ENCODE results near the gene CIITA.
"Not testable (repeated sequence)": the region's sequence is repeated elsewhere in the genome, so short reads cannot be mapped to it uniquely, and the experiment has no call there.

The CIITA gene

GRCh38 chr16:10920726-10921427 lies 43.9 kb downstream of the CIITA start:
- no peak for DNase-seq

DNA sequence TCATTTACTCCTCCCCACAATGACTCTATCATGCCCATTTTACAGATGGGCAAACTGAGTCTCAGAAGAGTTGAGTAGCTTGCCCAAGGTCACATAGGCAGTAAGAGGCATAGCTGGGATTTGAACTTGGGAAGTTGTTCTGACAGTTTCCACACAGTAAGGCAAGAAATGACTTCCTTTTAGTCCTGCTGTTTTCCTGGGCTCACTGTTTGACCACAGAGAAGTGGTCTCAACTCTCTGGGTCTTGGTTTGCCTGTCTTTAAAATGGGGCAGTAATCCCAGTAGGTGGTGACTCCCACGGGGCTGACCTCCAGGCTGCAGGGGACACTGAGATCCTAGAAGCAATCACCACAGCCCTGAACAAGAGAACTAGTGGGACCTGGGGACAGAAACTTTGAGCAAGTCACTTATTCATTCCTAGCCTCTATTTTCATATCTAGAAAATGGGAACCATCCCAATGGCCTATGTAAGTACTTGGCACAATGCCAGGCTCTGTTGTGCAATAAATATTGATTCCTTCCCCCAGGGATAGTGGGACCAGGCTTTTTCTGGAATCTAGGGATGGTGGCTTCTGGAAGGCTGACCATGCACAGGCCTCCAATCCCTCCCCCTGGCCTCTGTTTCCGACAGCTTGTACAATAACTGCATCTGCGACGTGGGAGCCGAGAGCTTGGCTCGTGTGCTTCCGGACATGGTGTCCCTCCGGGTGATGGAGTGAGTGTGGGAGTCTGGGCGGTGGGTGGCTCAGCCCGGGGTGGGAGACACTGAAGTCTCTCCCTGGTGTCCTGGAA lies 44.7 kb downstream of the CIITA start:
- DNase-seq = no peak

GRCh38 chr16:10922328-10923145 lies 45.5 kb downstream of the CIITA start:
- no peak for DNase-seq

- DNase-seq = no peak
These were observed 46.2 kb downstream of the CIITA start for GRCh38 chr16:10923146-10923649.

DNA sequence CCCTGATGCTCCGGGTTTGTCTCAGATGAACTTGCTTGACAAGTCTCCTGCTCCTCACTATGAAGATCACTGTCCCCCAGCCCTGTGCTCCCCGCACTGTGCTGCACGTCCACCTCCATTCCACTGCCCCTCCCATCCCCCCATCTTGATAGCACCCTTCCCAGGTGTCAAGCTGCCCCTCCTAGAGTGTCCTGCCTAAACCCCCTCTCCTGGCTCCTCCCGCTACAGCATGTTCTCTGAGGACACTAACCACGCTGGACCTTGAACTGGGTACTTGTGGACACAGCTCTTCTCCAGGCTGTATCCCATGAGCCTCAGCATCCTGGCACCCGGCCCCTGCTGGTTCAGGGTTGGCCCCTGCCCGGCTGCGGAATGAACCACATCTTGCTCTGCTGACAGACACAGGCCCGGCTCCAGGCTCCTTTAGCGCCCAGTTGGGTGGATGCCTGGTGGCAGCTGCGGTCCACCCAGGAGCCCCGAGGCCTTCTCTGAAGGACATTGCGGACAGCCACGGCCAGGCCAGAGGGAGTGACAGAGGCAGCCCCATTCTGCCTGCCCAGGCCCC lies 46.7 kb downstream of the CIITA start:
- no peak for DNase-seq

GRCh38 chr16:10925285-10925684 lies 48.3 kb downstream of the CIITA start:
- not testable (repeated sequence) for DNase-seq

GRCh38 chr16:10926094-10926493 lies 49.1 kb downstream of the CIITA start:
- DNase-seq = no peak

DNA sequence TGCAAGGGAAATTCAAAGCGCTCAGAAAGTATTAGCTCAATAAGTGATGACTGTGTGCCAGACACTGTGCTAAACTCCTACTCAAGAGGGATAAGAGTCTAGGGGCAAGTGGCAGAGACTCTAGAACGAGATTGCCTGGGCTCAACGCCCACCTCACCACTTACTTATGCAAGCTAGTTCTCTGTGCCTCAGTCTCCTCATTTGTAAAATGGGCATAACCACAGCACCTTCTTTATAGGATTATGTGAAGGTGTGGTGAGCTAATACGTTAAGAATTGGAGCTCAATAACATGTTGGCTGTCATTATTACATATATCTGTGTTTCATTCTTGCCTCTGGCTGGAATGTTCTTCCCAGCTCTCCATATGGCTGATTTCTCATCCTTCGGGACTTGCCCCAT lies 49.9 kb downstream of the CIITA start:
- DNase-seq = no peak

GRCh38 chr16:10927497-10928112 lies 50.6 kb downstream of the CIITA start:
- no peak for DNase-seq

- not testable (repeated sequence) for DNase-seq
These were observed 52.1 kb downstream of the CIITA start for GRCh38 chr16:10929097-10929496.

- DNase-seq = no peak
These were observed 53.1 kb downstream of the CIITA start for GRCh38 chr16:10929853-10930754.

- no peak for DNase-seq
These were observed 53.7 kb downstream of the CIITA start for GRCh38 chr16:10930755-10931093.

DNA sequence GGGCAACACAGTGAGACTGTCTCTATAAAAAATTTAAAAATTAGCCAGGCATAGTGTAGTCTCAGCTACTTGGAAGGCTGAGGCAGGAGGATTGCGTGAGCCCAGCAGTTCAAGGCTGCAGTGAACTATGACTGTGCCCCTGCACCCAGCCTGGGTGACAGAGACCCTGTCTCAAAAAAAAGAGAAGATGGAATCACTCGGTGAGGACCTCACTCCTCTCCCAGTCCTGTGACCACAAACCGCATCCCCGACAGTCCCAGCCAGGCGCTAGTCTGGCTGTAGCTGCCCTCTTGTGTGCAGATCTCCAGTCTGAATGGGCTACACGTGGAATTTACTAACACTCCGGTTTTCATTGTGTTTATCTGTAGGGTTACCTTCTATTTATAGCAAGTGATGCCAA lies 54.1 kb downstream of the CIITA start:
- DNase-seq = no peak

DNA sequence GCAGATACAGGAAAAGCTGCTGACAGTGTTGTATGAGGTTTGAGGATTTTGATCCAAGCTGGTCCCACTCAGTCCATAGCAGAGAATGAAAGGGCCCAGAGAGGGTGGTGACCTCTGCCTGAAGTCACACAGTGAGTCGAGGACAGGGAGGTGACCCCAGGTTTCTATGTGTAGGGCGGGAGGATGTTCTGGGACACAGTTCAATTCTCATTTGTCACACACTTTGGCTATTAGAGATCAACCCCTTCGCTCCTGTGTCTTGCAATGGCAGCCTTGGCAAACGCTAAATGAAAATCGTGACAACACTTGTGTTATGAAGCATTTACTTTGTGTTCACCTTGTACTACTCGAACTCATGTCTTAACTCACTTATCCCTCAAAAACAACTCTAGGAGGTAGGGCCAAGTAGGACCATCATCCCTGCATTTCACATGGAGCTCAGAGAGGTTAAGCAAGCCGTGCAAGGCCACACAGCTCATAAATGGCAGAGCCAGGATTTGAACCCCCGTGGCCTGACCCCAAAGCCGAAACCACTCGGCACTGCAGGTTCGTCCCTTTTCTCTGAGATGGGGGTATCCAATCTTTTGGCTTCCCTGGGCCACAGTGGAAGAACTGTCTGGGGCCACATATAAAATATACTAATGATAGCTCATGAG lies 55.1 kb downstream of the CIITA start:
- DNase-seq = no peak

DNA sequence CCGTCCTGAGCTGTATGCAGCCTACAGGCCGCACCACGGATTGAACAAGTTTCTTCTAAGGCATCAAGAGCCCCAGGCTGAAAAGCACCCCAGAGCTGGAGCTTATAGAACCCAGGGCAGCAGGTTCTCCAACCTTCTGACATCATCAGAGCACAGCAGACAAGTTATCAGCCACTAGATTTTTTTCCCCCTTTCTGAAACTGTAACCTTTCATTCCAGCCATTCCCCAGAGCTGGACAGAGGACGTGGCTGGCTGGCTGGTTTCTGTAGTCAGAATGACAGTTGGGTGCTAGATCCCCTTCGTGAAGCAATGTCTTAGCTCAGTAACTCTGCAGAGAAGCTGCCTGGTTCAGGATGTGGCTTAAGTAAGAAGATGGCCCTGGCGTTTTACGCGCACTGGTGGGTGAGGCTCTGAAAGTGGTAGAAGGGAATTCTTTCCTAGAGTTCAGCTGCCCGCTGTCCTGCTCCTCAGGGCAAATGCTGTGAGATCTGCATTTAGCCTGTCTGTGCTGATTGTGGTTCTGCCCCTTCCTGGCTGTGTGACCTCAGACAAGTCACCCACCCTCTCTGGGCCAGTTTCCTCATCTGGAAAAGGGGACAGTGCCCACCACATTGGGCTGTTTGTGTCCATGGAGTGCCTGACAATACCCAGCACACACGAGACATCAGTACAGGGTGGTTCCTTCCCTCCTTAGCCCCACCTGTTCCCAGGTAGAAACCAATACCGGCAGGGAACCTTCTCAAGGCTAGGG lies 56.1 kb downstream of the CIITA start:
- no peak for DNase-seq

DNA sequence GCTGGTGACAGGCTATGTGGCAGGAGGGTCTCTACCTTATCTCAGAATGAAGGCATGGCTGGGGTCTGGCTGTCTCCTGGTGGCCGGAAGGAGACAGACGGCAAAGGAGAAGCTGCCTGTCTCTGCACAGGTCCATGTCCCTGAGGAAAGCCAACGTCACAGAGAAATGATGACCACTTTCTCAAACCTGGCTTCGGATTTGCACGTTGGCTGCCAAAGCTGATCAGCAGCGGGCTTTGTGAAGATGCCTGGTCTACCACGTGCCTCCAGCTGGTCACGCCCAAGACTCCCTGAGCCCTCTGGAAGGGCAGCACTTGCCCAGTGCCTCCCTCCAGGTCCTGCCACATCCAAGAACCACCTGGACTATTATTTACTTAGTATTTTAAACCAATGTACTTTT lies 56.9 kb downstream of the CIITA start:
- DNase-seq = no peak

DNA sequence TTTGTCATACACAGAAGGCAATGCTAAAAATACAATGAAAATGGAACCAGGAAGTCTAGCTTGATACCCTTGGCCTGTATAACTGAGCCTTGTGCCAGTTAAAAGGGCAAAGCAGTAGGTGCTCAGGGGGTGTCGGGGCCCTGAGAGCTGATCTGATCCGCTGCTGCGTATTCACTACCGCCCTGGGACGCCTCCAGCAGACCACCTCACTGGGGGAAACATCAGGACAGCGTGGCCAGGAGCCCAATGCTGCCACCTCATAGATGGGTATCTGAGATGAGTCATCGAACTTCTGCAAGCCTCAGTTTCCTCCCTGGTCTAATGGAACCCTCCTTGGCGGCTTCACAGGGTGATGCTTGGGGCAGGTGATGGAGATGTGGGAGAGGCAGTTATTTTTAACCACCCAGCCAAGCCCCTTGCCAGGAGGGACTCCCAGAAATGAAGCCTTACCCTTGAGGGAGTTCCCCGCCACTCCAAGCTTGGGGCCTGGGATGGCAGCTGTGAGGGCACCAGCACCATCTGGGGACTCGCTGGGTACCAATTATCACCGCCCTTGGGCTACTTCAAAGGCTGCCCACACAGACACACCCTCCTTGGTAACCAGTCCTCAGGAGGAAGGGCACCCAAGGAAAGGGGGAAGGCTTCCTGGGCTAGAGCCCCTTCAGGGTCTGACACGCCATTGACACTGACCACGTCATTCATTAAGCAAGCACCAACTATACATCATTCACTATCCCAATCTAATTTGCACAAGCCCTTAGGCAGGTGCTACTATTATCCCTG lies 57.5 kb downstream of the CIITA start:
- no peak for DNase-seq

DNA sequence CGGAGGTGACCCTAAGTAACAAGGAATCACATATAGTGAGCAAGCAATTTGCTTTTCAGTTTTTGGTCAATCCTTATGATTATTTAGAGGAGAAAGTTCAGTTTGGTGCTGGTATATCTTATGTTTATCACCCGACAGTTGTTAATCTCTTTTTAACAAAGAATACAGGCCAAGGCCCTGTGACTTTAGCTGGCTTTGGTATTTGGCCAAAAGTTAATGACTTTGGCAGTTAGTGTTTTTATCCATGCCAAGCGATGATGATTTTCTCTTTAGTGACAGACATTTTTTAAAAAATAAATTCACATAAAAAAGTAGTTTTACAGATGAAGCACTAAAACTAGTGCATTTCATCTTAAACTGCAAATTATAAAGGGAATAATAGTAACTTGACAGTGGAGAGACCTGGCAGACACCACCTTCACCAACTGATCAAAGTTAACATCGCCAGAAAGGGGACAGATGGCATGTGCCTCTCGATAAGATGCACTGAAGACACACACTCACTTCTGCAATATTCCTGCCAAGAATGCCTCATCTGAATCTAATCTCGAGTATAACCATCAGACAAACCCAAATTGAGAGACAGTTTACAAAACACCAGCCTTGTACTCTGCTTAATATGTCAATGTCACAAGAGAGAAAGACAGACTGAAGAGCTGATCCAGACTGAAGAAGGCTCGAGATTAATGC lies 58.4 kb downstream of the CIITA start:
- DNase-seq = no peak

All from activated naive CD4-positive, alpha-beta T cell treated with anti-CD3 and anti-CD28 coated beads, Interleukin-2, amount 50 U/mL, for 16 hours (primary cell).